Subcutaneous adipose tissue (tissue), 4 donors: ENCODE data around the gene LMAN2L. TPM values are rescaled to one million over a fixed set of nuclear protein-coding genes. Genes with fewer than 3 reads are reported as not detected.

Experiments
- CTCF ChIP-seq: fragments of 450-650 bp; IDR thresholded peaks from one replicate; pipeline ENCODE4 v1.5.1; 2016; ENCODE audit warnings: low read depth, mild to moderate bottlenecking, control low read depth, antibody characterized with exemption, moderate library complexity
- total RNA-seq, 4 donors: library from RNA; depleted of rRNA; stranded (reverse); fragments of >200 nt; gene quantifications; one replicate each; pipeline ENCODE4 v1.1.0, GENCODE V29; 2016

Gene LMAN2L
- total RNA-seq, 4 donors from 2014 or later: 14.6 to 18.1 (median 16.7) TPM

DNA sequence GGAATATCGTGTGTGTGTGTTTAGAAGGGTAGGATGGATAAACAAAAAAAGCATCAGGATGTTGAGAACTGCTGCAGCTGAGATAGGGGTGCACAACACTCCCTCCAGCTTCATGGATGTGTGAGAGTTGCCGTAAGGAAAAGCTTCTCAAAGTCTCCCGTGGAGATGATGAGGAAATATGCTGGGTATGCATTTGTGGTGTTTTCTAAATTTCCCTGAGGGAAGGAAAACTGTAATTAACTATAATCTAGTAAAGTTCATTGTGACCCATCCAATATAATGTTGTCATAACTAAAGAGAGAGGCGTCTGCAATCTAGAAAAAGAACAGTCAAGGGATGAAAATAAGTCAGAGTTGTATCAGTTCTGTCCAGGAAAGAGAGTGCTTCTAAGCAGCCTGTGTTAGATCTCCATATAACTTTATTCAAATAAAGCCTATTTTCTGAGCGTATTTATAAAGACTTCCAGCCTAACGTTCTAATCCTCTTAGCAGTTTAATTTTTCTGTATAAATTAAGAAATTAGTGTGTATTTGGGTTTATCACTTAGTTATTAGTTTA lies 7.3 kb upstream of the LMAN2L start:
- no peak for TF ChIP-seq CTCF

- TF ChIP-seq CTCF: no peak
Observed at GRCh38 chr2:96739076-96739632, 710 bp downstream of the LMAN2L start.

DNA sequence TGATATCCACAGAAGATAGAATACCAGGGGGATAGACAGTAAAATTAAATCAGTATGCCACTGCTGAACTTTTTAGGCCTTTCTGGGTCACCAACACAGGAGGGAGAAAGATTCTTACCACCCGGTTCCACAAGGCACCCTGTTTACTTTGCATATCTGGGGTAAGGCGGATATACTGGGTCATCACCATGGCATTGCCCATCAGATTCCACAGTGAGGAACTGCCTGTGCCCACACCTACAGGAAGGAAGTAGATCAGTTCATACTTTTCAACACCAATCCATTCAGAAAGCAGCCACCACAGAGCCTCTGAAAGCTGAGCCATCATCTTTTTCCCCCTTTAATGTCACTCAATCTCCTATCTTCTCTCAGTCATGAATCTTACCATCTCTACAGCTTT lies 2.0 kb downstream of the LMAN2L start:
- TF ChIP-seq CTCF: no peak

GRCh38 chr2:96737251-96737650 lies 2.6 kb downstream of the LMAN2L start:
- no peak for TF ChIP-seq CTCF

- no peak for TF ChIP-seq CTCF
Observed at GRCh38 chr2:96734880-96735583, 4.8 kb downstream of the LMAN2L start.

- TF ChIP-seq CTCF: no peak
Observed at GRCh38 chr2:96733931-96734330, 5.9 kb downstream of the LMAN2L start.

GRCh38 chr2:96730212-96730611 lies 9.7 kb downstream of the LMAN2L start:
- no peak for TF ChIP-seq CTCF
